Measurements from ENCODE around the gene SPAG16.

GRCh38 chr2:214203214-214203613 is 919.0 kb downstream of the SPAG16 start:
- TF ChIP-seq USF2 (CRISPR knock-in tag; IDR thresholded peaks at IDR 0.05) = no peak
- no peak for TF ChIP-seq SMAD4 (CRISPR knock-in tag; IDR thresholded peaks at IDR 0.05)
- no peak for TF ChIP-seq USF1 (CRISPR knock-in tag; IDR thresholded peaks at IDR 0.05)
- no peak for TF ChIP-seq CTCF (IDR thresholded peaks at IDR 0.05)
- no peak for TF ChIP-seq TP53 (CRISPR knock-in tag; IDR thresholded peaks at IDR 0.05)
- TF ChIP-seq CREB1 (CRISPR knock-in tag; IDR thresholded peaks at IDR 0.05) = no peak
- TF ChIP-seq ZNF512 (CRISPR knock-in tag; IDR thresholded peaks at IDR 0.05; ENCODE audit: borderline replicate concordance) = no peak
- no peak for TF ChIP-seq GABPB1 (CRISPR knock-in tag; IDR thresholded peaks at IDR 0.05)
- TF ChIP-seq ESRRA (CRISPR knock-in tag; IDR thresholded peaks at IDR 0.05; ENCODE audit: borderline replicate concordance) = no peak
- TF ChIP-seq TCF7 (CRISPR knock-in tag; IDR thresholded peaks at IDR 0.05; ENCODE audit: low read depth) = no peak
- no peak for TF ChIP-seq ETV6 (CRISPR knock-in tag; IDR thresholded peaks at IDR 0.05)
- no peak for TF ChIP-seq ZNF138 (CRISPR knock-in tag; conservative IDR thresholded peaks at IDR 0.05)
